ENCODE data around the gene GLT6D1. TPM values are rescaled to one million over a fixed set of nuclear protein-coding genes. Genes with fewer than 3 reads are reported as not detected.

The GLT6D1 gene
- total and polyA plus RNA-seq, 2 donors (not counting 3 experiments of a cell fraction or from before 2014, with no cell fraction given): not detected

GRCh38 chr9:135670721-135671590 lies 31.6 kb upstream of the GLT6D1 start:
- no TSS peak for BruUV-seq (replicated peaks)
- Histone ChIP-seq H3K4me2 (ENCODE audit: insufficient read depth, low read length) (no peak overlapping the region), H3K9ac (replicated peaks; ENCODE audit: extremely low read depth, insufficient read depth, low read length) (no peak overlapping the region), H3K4me1 (ENCODE audit: control insufficient read depth, extremely low read depth, insufficient read depth, low read length) (no peaks in the 10 kb centered on the region), H3K79me2 (ENCODE audit: control insufficient read depth, insufficient read depth, low read length) (no peaks in the 10 kb centered on the region), H3K36me3 (ENCODE audit: control insufficient read depth in 2 of 2, extremely low read depth in 1 of 2, insufficient read depth in 2 of 2, low read length in 2 of 2) (no peaks in the 10 kb centered on the region), H3K27me3 (ENCODE audit: control insufficient read depth in 2 of 2, insufficient read depth in 2 of 2, low read length in 2 of 2) (no peaks in the 10 kb centered on the region), H2AFZ (ENCODE audit: low read depth, low read length) (no peak overlapping the region), H3K27ac (ENCODE audit: insufficient read depth, low read depth, low read length) (no peak overlapping the region), H3K4me3 (replicated peaks in 1 of 3; ENCODE audit: insufficient read depth in 1 of 3, low read depth in 1 of 3, low read length in 3 of 3) (no peak overlapping the region), H3K9me1 (replicated peaks; ENCODE audit: control insufficient read depth, extremely low read depth, insufficient read depth, low read length) (no peaks in the 10 kb centered on the region), H4K20me1 (replicated peaks; ENCODE audit: control insufficient read depth, extremely low read depth, insufficient read depth, low read length) (no peaks in the 10 kb centered on the region), H3K9me3 (replicated peaks; ENCODE audit: control insufficient read depth, insufficient read depth, low read length) (no peaks in the 10 kb centered on the region)
- FAIRE-seq (no peak), DNase-seq (ENCODE audit: low read depth, low spot score) (no peak)
- ChIA-PET POLR2A (no interaction called here), CTCF (no interaction called here)
- dilution Hi-C loops (cut with MboI; ENCODE audit: extremely low pct_ligation_motif_present, low sequenced_read_pairs): no loop called here
- intact Hi-C loops (cut with micrococcal nuclease): no loop called here
- TF ChIP-seq CTCF (IDR thresholded peaks at IDR 0.05; ENCODE audit: extremely low read depth in 1 of 2, insufficient read depth in 1 of 2, low read depth in 1 of 2, low read length in 2 of 2) (no peak), MAX (IDR thresholded peaks at IDR 0.05; ENCODE audit: insufficient read depth, insufficient read length) (no peak), MYC (IDR thresholded peaks at IDR 0.05; ENCODE audit: low read depth, low read length) (no peak), FOS (IDR thresholded peaks at IDR 0.05; ENCODE audit: borderline replicate concordance, insufficient read depth, low read length) (no peak), EZH2 (IDR thresholded peaks at IDR 0.05; ENCODE audit: borderline replicate concordance, low read depth, low read length, severe bottlenecking) (no peak), GATA2 (IDR thresholded peaks at IDR 0.05; ENCODE audit: insufficient read depth, insufficient read length, low read depth, low read length) (no peak)
